Activated CD4-positive, alpha-beta T cell treated with anti-CD3 and anti-CD28 coated beads, Interleukin-2, amount 10 ng/mL, durations not matched to agents 24 days and 14 days (primary cell): Measurements from ENCODE around the gene TRIM73. TPM values are rescaled to one million over a fixed set of nuclear protein-coding genes. Genes with fewer than 3 reads are reported as not detected.
"Not testable (repeated sequence)": the region's sequence is repeated elsewhere in the genome, so short reads cannot be mapped to it uniquely, and the experiment has no call there.

ENCODE experiments used
- DNase-seq: peaks from one replicate; pipeline ENCODE4 v3.0.0; 2022
- H3K27ac Mint-ChIP-seq: one replicate; pipeline ENCODE4 v1.8.0; 2022; ENCODE audit warnings: mild to moderate bottlenecking, mixed read lengths
- H3K27me3 Mint-ChIP-seq: one replicate; pipeline ENCODE4 v1.8.0; 2022; ENCODE audit warnings: mixed read lengths
- H3K36me3 Mint-ChIP-seq: one replicate; pipeline ENCODE4 v1.8.0; 2022; ENCODE audit warnings: low read depth, mild to moderate bottlenecking, mixed read lengths
- H3K4me1 Mint-ChIP-seq: one replicate; pipeline ENCODE4 v1.8.0; 2021; ENCODE audit warnings: mixed read lengths
- H3K4me3 Mint-ChIP-seq: one replicate; pipeline ENCODE4 v1.8.0; 2022; ENCODE audit warnings: mild to moderate bottlenecking, moderate library complexity, mixed read lengths
- H3K9me3 Mint-ChIP-seq: one replicate; pipeline ENCODE4 v1.8.0; 2021; ENCODE audit warnings: mixed read lengths
- intact Hi-C: fragments of 100-400 bp; cut with micrococcal nuclease; formaldehyde crosslinking; loops from one replicate; pipeline ENCODE4 v1.15.1; 2023
- total RNA-seq: library from RNA; stranded (reverse); gene quantifications from 2 replicates; pipeline ENCODE4 v1.2.3, GENCODE V29; 2022

Gene TRIM73
- total RNA-seq: 3.8 and 5.8 TPM in 2 replicates

- H3K4me3 Mint-ChIP-seq, H3K4me1 Mint-ChIP-seq, intact Hi-C loops, H3K36me3 Mint-ChIP-seq, DNase-seq, H3K27ac Mint-ChIP-seq, H3K9me3 Mint-ChIP-seq, H3K27me3 Mint-ChIP-seq: not testable (repeated sequence)
Observed at GRCh38 chr7:75395329-75395728, at the start of gene TRIM73. Gene TRIM73 (plus strand): TSS chr7:75395629. CDS start chr7:75398934, 3,305 bp downstream.

GRCh38 chr7:75358671-75359541, 36.5 kb upstream of the TRIM73 start:
- peak overlapping the region; percentile 84 for H3K4me3 Mint-ChIP-seq

DNA sequence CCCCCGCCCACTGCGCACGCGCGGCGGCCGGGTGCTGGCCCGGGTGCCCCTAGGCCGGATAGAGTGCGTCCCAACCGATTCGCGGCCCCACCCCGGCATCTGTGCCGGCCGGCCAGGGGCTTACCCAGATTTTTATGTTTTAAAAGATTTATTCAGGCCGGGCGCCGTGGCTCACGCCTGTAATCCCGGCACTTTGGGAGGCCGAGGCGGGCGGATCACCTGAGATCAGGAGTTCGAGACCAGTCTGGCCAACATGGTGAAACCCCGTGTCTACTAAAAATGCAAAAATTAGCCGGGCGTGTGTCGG, 35.9 kb upstream of the TRIM73 start:
- H3K4me1 Mint-ChIP-seq, H3K4me3 Mint-ChIP-seq, H3K27me3 Mint-ChIP-seq, intact Hi-C loops, H3K27ac Mint-ChIP-seq, H3K36me3 Mint-ChIP-seq, H3K9me3 Mint-ChIP-seq: not testable (repeated sequence)
- peak; percentile 68 for DNase-seq

More at GRCh38 chr7:75358671-75359541, 36.5 kb upstream of the TRIM73 start:
- DNase-seq: peak; percentile 84
- intact Hi-C loops, H3K4me1 Mint-ChIP-seq, H3K36me3 Mint-ChIP-seq, H3K27me3 Mint-ChIP-seq, H3K9me3 Mint-ChIP-seq: not testable (repeated sequence)
- peak overlapping the region; percentile 96 for H3K27ac Mint-ChIP-seq

- H3K36me3 Mint-ChIP-seq, H3K27me3 Mint-ChIP-seq, H3K4me3 Mint-ChIP-seq, H3K9me3 Mint-ChIP-seq, DNase-seq, H3K27ac Mint-ChIP-seq, intact Hi-C loops, H3K4me1 Mint-ChIP-seq: not testable (repeated sequence)
Observed at GRCh38 chr7:75364079-75364478, 31.4 kb upstream of the TRIM73 start.

GRCh38 chr7:75366643-75367042, 28.8 kb upstream of the TRIM73 start:
- H3K27ac Mint-ChIP-seq, intact Hi-C loops, H3K9me3 Mint-ChIP-seq, H3K4me3 Mint-ChIP-seq, H3K36me3 Mint-ChIP-seq, DNase-seq, H3K4me1 Mint-ChIP-seq, H3K27me3 Mint-ChIP-seq: not testable (repeated sequence)

- H3K4me3 Mint-ChIP-seq, DNase-seq, intact Hi-C loops, H3K27me3 Mint-ChIP-seq, H3K9me3 Mint-ChIP-seq, H3K27ac Mint-ChIP-seq, H3K36me3 Mint-ChIP-seq, H3K4me1 Mint-ChIP-seq: not testable (repeated sequence)
Observed at GRCh38 chr7:75367313-75367712, 28.1 kb upstream of the TRIM73 start.

DNA sequence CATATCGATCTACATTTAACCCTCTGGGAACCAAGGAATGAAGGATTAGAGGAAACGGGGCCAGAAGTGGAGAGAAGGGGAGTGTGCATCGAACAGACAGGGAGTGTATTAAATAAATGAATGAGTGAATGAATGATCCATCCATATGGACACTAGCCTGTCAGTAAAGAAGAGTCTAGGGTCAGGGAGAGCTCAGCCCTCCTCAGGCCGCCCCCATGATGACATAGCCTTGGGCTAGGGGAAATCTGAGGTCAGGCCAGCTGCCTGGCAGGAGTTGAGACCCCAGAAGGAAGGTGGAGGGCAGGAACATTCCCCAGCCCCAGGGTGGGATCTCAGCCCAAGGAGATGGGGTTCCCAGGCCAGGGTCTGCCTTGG, 21.3 kb upstream of the TRIM73 start:
- H3K9me3 Mint-ChIP-seq, H3K27ac Mint-ChIP-seq, intact Hi-C loops, DNase-seq, H3K4me1 Mint-ChIP-seq, H3K4me3 Mint-ChIP-seq, H3K36me3 Mint-ChIP-seq, H3K27me3 Mint-ChIP-seq: not testable (repeated sequence)

GRCh38 chr7:75374519-75375317, 20.7 kb upstream of the TRIM73 start:
- H3K27me3 Mint-ChIP-seq, H3K36me3 Mint-ChIP-seq: not testable (repeated sequence)

GRCh38 chr7:75393194-75393593, 2.2 kb upstream of the TRIM73 start:
- H3K4me3 Mint-ChIP-seq, H3K27ac Mint-ChIP-seq, H3K4me1 Mint-ChIP-seq, H3K9me3 Mint-ChIP-seq, H3K27me3 Mint-ChIP-seq, DNase-seq, intact Hi-C loops, H3K36me3 Mint-ChIP-seq: not testable (repeated sequence)

More at GRCh38 chr7:75374519-75375317, 20.7 kb upstream of the TRIM73 start:
- H3K9me3 Mint-ChIP-seq, H3K27ac Mint-ChIP-seq, intact Hi-C loops, H3K4me1 Mint-ChIP-seq, DNase-seq, H3K4me3 Mint-ChIP-seq: not testable (repeated sequence)

DNA sequence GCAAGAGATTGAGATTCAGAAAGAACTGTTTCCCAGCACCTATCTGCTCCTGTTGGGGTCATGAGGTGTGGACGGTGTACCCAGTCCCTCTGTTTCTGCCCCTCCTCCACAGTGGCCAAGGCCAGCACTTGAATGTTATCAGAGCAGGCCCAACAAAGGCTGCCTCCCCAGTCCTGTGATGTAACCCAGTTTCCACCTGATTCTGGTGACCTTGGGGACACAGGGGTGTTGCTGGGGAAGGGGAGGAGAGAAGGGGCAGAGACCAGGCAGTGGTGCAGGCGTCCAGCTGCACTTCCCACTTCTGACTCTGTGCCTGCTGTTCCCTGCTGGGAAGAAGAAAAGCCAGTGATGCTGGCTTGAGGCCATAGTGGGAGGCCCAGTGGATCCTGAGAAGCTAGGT, 2.4 kb downstream of the TRIM73 start:
- H3K9me3 Mint-ChIP-seq, H3K4me3 Mint-ChIP-seq, H3K36me3 Mint-ChIP-seq, H3K27ac Mint-ChIP-seq, intact Hi-C loops, H3K27me3 Mint-ChIP-seq, H3K4me1 Mint-ChIP-seq, DNase-seq: not testable (repeated sequence)

DNA sequence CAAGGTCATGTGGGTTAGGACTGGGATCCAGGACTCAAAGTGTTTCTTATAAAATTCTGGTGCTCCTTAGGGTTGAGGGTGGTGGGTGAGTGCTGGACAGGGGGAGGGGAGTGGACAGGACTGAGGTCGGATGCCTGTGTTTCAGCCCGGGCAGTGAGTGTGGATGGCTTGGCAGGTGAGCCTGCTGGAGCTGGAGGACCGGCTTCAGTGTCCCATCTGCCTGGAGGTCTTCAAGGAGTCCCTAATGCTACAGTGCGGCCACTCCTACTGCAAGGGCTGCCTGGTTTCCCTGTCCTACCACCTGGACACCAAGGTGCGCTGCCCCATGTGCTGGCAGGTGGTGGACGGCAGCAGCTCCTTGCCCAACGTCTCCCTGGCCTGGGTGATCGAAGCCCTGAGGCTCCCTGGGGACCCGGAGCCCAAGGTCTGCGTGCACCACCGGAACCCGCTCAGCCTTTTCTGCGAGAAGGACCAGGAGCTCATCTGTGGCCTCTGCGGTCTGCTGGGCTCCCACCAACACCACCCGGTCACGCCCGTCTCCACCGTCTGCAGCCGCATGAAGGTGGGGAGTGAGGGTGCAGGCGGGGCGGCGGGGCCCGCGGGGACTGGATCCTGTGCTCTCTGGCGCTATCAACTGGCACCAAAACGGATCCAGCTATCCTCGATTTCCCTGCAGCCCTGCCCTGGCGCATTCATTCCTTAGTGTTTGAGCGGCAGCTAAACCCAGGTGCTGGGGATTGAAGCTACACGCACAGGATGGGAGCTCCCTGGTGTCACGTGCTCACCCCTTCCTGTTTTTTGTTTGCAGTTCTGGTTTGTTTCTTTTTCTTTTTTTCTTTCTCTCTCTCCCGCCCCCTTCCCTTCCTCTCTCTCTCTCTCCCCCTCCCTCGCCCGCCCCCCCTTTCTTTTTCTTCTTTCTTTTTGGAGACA, 3.6 kb downstream of the TRIM73 start:
- H3K27me3 Mint-ChIP-seq, H3K36me3 Mint-ChIP-seq, intact Hi-C loops, H3K4me3 Mint-ChIP-seq, H3K27ac Mint-ChIP-seq, H3K9me3 Mint-ChIP-seq, H3K4me1 Mint-ChIP-seq: not testable (repeated sequence)
- DNase-seq: peak; percentile 57

DNA sequence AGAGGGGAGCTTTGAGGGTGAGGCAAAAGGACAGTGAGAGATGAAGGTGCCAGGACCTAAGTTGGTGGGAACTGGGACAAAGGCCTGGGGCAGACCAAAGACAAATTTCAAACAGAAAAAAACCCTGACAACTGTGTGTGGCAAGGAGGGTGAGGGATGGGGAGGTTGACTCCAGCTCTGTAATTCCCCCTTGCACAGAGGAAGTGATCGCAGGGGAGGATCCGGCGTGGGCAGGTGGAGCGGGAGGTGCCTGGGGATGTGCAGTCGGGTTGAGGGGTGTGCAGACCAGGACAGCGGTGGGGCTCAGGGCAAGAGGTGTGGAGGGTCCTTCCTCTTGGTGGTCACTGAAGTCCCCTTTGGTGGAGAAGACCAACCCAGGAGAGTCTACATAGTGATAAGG, 5.1 kb downstream of the TRIM73 start:
- H3K9me3 Mint-ChIP-seq, H3K4me1 Mint-ChIP-seq, intact Hi-C loops, H3K27ac Mint-ChIP-seq, DNase-seq, H3K36me3 Mint-ChIP-seq, H3K27me3 Mint-ChIP-seq, H3K4me3 Mint-ChIP-seq: not testable (repeated sequence)

DNA sequence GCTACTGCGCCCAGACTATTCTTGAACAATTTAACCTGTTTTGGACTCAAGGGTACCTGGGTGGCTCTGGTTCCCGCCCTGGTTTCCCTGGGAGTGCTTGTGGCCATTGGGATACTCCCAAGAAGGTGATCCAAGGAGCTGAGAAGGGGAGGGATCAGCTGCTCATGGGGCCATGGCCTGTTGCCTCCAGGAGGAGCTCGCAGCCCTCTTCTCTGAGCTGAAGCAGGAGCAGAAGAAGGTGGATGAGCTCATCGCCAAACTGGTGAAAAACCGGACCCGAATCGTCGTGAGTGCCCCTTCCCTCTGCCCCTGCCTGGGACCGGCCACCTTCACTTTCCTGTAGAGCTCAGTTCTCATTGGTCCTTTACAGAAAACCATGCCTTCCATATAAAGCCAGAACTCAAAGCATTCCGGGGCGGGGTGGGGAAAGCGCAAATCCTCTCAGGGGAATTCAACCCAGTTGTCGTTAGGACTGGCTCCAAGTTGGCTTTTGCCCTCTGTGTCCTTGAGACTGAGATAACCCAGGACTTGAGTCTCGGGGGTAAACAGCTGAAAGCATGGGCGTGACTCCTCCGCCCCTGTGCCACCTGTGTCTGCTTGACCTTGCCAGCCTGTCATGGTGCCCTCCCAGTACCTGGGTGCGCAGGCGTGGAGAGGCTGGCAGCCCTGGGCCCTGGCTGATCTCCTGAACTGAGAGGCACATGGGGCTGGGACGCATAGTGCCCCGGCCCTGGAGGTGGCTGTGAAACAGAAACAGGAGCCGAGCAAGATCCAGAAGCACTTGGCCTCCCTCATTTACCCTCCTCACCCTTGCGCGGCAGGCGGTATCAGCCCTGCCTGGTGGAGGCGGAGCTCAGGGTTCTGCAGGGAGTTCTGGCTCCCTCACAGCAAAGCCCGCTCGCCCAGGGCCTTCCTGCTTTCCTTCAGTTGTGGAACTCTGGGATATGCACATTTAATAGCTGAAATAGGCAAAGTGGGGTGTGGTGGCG, 8.3 kb downstream of the TRIM73 start:
- H3K36me3 Mint-ChIP-seq, H3K4me3 Mint-ChIP-seq, H3K27me3 Mint-ChIP-seq, H3K27ac Mint-ChIP-seq, H3K9me3 Mint-ChIP-seq, DNase-seq, H3K4me1 Mint-ChIP-seq, intact Hi-C loops: not testable (repeated sequence)
